ENCODE results near the gene RIMS3.
"Not testable (repeated sequence)": the region's sequence is repeated elsewhere in the genome, so short reads cannot be mapped to it uniquely, and the experiment has no call there.

The RIMS3 gene

GRCh38 chr1:40665335-40666171 lies at the start of gene RIMS3:
TSS of gene RIMS3 (minus strand) at chr1:40665682. CDS start at chr1:40641925, 23,757 bp downstream.
- peak; percentile 83 for DNase-seq

- DNase-seq = no peak
These were observed 47.5 kb upstream of the RIMS3 start for GRCh38 chr1:40712997-40713396.

GRCh38 chr1:40712405-40712944 lies 47.0 kb upstream of the RIMS3 start:
- no peak for DNase-seq

- no peak for DNase-seq
These were observed 46.3 kb upstream of the RIMS3 start for GRCh38 chr1:40711465-40712404.

- DNase-seq = no peak
These were observed 45.3 kb upstream of the RIMS3 start for GRCh38 chr1:40710581-40711315.

GRCh38 chr1:40709802-40710278 lies 44.4 kb upstream of the RIMS3 start:
- no peak for DNase-seq

GRCh38 chr1:40709100-40709801 lies 43.8 kb upstream of the RIMS3 start:
- peak; percentile 61 for DNase-seq

- DNase-seq = no peak
These were observed 43.2 kb upstream of the RIMS3 start for GRCh38 chr1:40708750-40709099.

GRCh38 chr1:40706626-40707025 lies 41.1 kb upstream of the RIMS3 start:
- DNase-seq = no peak

- no peak for DNase-seq
These were observed 39.6 kb upstream of the RIMS3 start for GRCh38 chr1:40704817-40705733.

- DNase-seq = no peak
These were observed 37.8 kb upstream of the RIMS3 start for GRCh38 chr1:40703316-40703715.

- DNase-seq = not testable (repeated sequence)
These were observed 37.3 kb upstream of the RIMS3 start for GRCh38 chr1:40702810-40703209.

GRCh38 chr1:40701684-40702083 lies 36.2 kb upstream of the RIMS3 start:
- no peak for DNase-seq

- no peak for DNase-seq
These were observed 34.3 kb upstream of the RIMS3 start for GRCh38 chr1:40699787-40700186.

- no peak for DNase-seq
These were observed 32.0 kb upstream of the RIMS3 start for GRCh38 chr1:40697436-40697835.

GRCh38 chr1:40696294-40696693 lies 30.8 kb upstream of the RIMS3 start:
- DNase-seq = no peak

- no peak for DNase-seq
These were observed 28.9 kb upstream of the RIMS3 start for GRCh38 chr1:40694353-40694874.

GRCh38 chr1:40693425-40693824 lies 27.9 kb upstream of the RIMS3 start:
- no peak for DNase-seq

GRCh38 chr1:40692429-40692895 lies 27.0 kb upstream of the RIMS3 start:
- DNase-seq = no peak

All from activated CD8-positive, alpha-beta memory T cell treated with anti-CD3 and anti-CD28 coated beads, Interleukin-2, amount 50 U/mL, for 4 hours (primary cell).